ENCODE measurements around the gene MARCOL. TPM values are rescaled to one million over a fixed set of nuclear protein-coding genes. Genes with fewer than 3 reads are reported as not detected.

Gene MARCOL
- total and polyA plus RNA-seq, 8 donors, result 0.11 to 0.17 TPM; not detected in 6

DNA sequence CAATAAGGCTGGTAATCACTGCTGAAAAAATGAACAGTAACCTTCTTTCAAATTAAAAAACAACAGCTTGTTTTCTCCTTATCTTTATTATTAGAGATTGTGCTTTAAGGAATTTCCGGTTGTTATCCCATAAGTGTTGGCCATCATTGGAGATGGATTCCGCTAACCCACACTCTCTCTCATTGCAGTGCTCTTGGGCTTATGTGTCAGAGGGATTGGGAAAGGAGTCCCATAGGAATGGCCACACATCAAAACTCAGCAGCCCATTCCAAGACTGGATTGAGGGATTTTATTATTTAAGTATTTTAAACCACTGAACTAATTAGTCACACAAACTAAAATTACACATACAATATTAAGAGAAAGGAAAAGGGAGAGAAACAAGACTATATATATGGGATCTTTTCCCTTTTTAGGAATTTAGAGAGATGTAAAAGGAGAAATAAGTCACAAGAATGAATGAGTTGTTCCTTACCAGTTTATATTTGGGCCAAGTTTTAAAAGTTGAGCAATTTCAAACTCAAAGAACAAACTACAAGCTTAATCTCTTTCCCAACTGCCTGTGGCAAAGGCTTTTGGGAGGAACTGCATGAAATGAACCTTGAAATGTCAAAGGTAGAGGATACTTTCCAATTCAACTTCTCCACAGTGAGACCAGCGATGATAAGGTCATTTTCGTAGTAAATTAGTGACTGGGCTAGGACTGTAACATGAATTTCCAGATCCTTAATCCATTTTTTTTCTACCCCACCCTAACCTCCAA, 33.1 kb upstream of the MARCOL start:
- peak; percentile 30 for ATAC-seq
- DNase-seq, result no peak
- Histone ChIP-seq H3K4me3 (no peak overlapping the region), H3K27ac (peak overlapping the region in 1 of 2 donors; percentile 42), H3K4me1 (peaks cover 11 to 16% of the 10 kb centered on the region in 2 donors), H3K9me3 (no peaks in the 10 kb centered on the region), H3K36me3 (no peaks in the 10 kb centered on the region), H3K27me3 (no peaks in the 10 kb centered on the region)
- intact Hi-C loops (cut with DNase I), result no loop called here
- no peak for TF ChIP-seq CTCF (IDR thresholded peaks at IDR 0.05)

DNA sequence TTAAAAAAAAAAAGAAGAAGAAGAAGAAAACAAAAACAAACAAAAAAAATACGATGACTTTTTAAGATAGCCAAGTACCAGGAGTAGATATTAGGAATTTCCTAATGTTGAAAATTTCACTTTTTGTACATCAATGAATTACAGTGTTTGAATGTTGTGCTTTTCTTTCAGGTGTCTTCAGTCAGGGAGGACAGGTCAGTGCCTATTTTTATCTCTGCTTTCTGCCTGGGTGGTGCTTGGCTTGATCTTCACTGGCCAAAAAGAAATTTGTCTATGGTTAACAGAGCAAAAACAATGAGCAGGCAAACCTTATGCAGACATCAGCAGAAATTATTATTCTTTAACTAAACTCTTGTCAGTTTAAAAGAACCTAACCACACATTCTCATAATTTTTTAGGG, 32.5 kb upstream of the MARCOL start:
- no peaks in the 10 kb centered on the region for H3K9me3 ChIP-seq
- H3K4me3 ChIP-seq, result no peak overlapping the region
- intact Hi-C loops (cut with DNase I), result no loop called here
- peak overlapping the region in 1 of 2 donors; percentile 42 for H3K27ac ChIP-seq
- H3K4me1 ChIP-seq, result peaks cover 11 to 16% of the 10 kb centered on the region in 2 donors
- DNase-seq (no peak), ATAC-seq (no peak)
- no peaks in the 10 kb centered on the region for H3K27me3 ChIP-seq
- no peaks in the 10 kb centered on the region for H3K36me3 ChIP-seq
- no peak for TF ChIP-seq CTCF (IDR thresholded peaks at IDR 0.05)

DNA sequence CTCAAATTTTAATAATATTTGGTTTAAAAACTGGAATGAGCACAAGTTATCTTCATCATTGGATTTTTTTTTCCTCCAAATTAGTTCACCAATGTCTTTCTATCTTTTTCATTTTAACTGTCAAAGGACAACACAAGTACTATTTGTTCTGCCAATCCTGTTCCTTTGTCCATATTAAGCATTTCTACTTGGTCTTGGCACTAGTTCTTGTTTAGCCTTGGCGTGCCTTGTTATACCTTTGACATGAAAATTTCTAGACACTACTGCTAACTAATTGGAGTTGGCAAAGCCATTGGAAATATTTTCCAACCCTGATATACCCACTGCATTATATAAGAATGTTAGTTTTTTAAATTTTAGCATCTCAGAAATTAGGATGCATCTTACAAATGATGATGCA, 31.7 kb upstream of the MARCOL start:
- Histone ChIP-seq H3K4me1 (peaks cover 11% of the 10 kb centered on the region in 2 donors), H3K9me3 (no peaks in the 10 kb centered on the region), H3K4me3 (no peak overlapping the region), H3K27me3 (no peaks in the 10 kb centered on the region), H3K36me3 (no peaks in the 10 kb centered on the region), H3K27ac (no peak overlapping the region)
- DNase-seq (no peak), ATAC-seq (no peak)
- TF ChIP-seq CTCF (IDR thresholded peaks at IDR 0.05), result no peak
- intact Hi-C loops (cut with DNase I), result no loop called here

DNA sequence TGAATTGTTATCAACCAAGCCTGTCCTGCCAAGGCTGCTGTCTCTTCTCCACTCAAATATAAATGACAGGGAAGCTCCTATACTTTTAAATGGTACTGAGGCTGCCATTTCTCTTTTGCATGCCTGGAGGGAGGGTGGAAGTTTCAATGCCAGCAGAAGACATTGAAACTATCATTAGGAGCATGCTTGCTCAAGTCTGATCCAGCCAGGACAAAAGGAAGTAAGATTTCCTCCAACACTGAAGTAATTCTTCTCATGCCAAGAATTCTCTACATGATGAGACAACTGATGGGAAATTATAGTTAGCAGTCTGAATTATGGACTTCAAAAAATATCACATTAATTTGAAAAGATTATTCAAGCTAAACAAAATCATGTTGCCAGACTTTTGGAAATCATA, 30.1 kb upstream of the MARCOL start:
- no peaks in the 10 kb centered on the region for H3K9me3 ChIP-seq
- H3K36me3 ChIP-seq, result no peaks in the 10 kb centered on the region
- H3K4me1 ChIP-seq, result peaks cover 11% of the 10 kb centered on the region in 2 donors
- TF ChIP-seq CTCF (IDR thresholded peaks at IDR 0.05), result no peak
- no peak for ATAC-seq
- no peaks in the 10 kb centered on the region for H3K27me3 ChIP-seq
- no peak overlapping the region for H3K4me3 ChIP-seq
- no peak overlapping the region for H3K27ac ChIP-seq
- intact Hi-C loops (cut with DNase I), result no loop called here
- DNase-seq, result no peak

DNA sequence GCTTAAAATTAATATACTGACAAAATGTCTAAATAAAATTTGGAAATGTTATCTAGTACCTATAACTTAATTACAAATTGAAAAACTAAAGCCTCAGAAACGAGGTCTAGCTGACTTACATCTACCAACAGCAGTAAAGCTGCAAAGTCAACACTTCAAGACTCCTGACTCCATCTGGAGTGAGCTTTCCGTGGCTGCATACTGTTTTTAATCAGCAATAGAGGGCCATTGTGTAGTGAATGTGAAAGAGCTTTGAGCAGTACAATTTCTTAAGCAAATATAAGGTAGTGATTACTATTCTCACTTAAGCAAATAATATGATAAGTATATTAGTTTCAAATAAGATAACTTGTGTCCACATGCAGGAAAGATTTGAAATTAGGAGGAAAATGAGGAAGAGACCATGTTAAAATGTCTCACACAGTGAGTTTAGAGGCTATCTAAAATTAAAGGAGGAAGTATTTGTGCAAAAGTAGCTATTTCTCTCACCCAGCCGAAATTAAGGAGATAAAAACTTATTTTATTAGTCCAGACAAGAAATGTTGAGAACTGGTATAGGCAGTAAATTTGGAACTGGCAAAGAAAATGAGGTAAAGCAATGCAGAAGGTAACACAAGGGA, 29.1 kb upstream of the MARCOL start:
- Histone ChIP-seq H3K27ac (peak overlapping the region in 1 of 2 donors; percentile 23), H3K27me3 (no peaks in the 10 kb centered on the region), H3K9me3 (no peaks in the 10 kb centered on the region), H3K4me1 (peaks cover 11% of the 10 kb centered on the region in 2 donors), H3K4me3 (no peak overlapping the region), H3K36me3 (no peaks in the 10 kb centered on the region)
- ATAC-seq (peak; percentile 94), DNase-seq (peak in 1 of 4 donors; percentile 16)
- no peak for TF ChIP-seq CTCF (IDR thresholded peaks at IDR 0.05)
- intact Hi-C loops (cut with DNase I), result no loop called here

Data from left lung (tissue), 10 donors.